Uterus (tissue), 4 donors: ENCODE data around the gene PARP15. TPM values are rescaled to one million over a fixed set of nuclear protein-coding genes. Genes with fewer than 3 reads are reported as not detected.

Experiments
- DNase-seq, 2 donors: peaks; one replicate each; pipeline ENCODE4 v3.0.0-alpha.2; 2019 to 2020
- H3K27ac ChIP-seq, 2 donors: fragments of 200-600 bp; sonication (generic); 1 replicate in 1 of 2; 2 replicates in 1 of 2; pipeline ENCODE4 v1.5.1; 2016 to 2018
- H3K27me3 ChIP-seq, 2 donors: fragments of 200-600 bp; sonication (generic); one replicate each; pipeline ENCODE4 v1.5.1; 2018 to 2019; ENCODE audit warnings: control low read depth in 1 of 2
- H3K36me3 ChIP-seq, 2 donors: fragments of 200-600 bp; sonication (generic); one replicate each; pipeline ENCODE4 v1.5.1; 2019; ENCODE audit warnings: control low read depth in 1 of 2
- H3K4me1 ChIP-seq, 2 donors: fragments of 200-600 bp; sonication (generic); one replicate each; pipeline ENCODE4 v1.5.1; 2018 to 2019; ENCODE audit warnings: control low read depth in 1 of 2
- H3K4me3 ChIP-seq, 2 donors: fragments of 200-600 bp; sonication (generic); 1 replicate in 1 of 2; 2 replicates in 1 of 2; pipeline ENCODE4 v1.5.1; 2018 to 2019; ENCODE audit warnings: mild to moderate bottlenecking in 1 of 2
- H3K9me3 ChIP-seq, 2 donors: fragments of 200-600 bp; sonication (generic); one replicate each; pipeline ENCODE4 v1.5.1; 2019; ENCODE audit warnings: control low read depth in 1 of 2
- POLR2A ChIP-seq, 2 donors: fragments of 450-650 bp; IDR thresholded peaks; one replicate each; pipeline ENCODE4 v1.6.1; 2016; ENCODE audit warnings: antibody characterized with exemption in 2 of 2, mild to moderate bottlenecking in 1 of 2, moderate library complexity in 1 of 2
- intact Hi-C: fragments of 100-400 bp; cut with DNase I; formaldehyde crosslinking; loops from one replicate; pipeline ENCODE4 v1.15.1; 2023; ENCODE audit warnings: low total_unique reads
- total RNA-seq, 4 donors: library from RNA; depleted of rRNA in 3 of 4; stranded (reverse); fragments of >200 nt in 3 of 4; gene quantifications; one replicate each; pipeline versions ENCODE4 v1.1.0 to v1.2.4, GENCODE V29; 2014 to 2023
- TF ChIP-seq, protein P1 (sequence below), 4 experiments: fragments of 200-600 bp in 2 of 4; fragments of 450-650 bp in 2 of 4; sonication (generic) in 2 of 4; IDR thresholded peaks; one replicate each; pipeline ENCODE4 v1.5.1; 2016 to 2019; ENCODE audit warnings: antibody characterized with exemption in 4 of 4, mild to moderate bottlenecking in 2 of 4, moderate library complexity in 1 of 4
- donor health status: DM: yes; HTN: yes; CAD: no.

Gene PARP15
- total RNA-seq, 4 donors from 2014 or later = under 0.01 to 3.1 (median 1.6) TPM

DNA sequence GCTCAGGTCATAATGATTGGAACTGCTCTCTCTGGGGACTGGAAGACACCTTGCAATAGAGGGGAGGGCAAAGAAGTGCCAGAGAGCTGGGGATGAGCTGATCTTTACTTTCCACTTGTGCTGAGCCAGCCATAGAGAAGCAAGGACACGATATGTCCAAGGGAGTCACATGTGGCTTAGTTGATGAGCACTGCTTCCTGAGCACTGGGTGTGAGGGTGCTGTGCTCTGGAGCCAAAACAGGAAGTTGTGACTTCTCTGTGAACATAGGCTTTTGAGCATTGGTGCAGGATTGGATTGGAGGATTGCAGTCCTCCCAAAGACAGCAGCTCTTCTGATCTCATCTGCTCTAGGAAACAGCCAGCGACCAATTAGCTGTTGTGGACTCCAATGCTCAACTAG lies 109.8 kb downstream of the PARP15 start:
- Histone ChIP-seq H3K4me1 (no peaks in the 10 kb centered on the region), H3K36me3 (no peaks in the 10 kb centered on the region), H3K27me3 (no peaks in the 10 kb centered on the region), H3K27ac (no peak overlapping the region), H3K9me3 (no peaks in the 10 kb centered on the region), H3K4me3 (no peak overlapping the region)
- intact Hi-C loops = no loop called here
- TF ChIP-seq, protein P1, sequence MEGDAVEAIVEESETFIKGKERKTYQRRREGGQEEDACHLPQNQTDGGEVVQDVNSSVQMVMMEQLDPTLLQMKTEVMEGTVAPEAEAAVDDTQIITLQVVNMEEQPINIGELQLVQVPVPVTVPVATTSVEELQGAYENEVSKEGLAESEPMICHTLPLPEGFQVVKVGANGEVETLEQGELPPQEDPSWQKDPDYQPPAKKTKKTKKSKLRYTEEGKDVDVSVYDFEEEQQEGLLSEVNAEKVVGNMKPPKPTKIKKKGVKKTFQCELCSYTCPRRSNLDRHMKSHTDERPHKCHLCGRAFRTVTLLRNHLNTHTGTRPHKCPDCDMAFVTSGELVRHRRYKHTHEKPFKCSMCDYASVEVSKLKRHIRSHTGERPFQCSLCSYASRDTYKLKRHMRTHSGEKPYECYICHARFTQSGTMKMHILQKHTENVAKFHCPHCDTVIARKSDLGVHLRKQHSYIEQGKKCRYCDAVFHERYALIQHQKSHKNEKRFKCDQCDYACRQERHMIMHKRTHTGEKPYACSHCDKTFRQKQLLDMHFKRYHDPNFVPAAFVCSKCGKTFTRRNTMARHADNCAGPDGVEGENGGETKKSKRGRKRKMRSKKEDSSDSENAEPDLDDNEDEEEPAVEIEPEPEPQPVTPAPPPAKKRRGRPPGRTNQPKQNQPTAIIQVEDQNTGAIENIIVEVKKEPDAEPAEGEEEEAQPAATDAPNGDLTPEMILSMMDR (IDR thresholded peaks at IDR 0.05) = no peak
- no peak for TF ChIP-seq POLR2A (IDR thresholded peaks at IDR 0.05)
- no peak for DNase-seq

Other genes starting within 250 kb of the PARP15 start
- gene MIX23, start 194.4 kb upstream of the PARP15 start, total RNA-seq = 10 to 100 TPM in 3 of 4 donors, not detected in 1; 14.1 to 20.1 (median 18.9) TPM
- 10 to 100 TPM; 17.6 to 99.9 (median 31.0) TPM for gene FAM162A, start 193.5 kb upstream of the PARP15 start, total RNA-seq
- 1 to 10 TPM; 2.4 to 9.8 (median 4.7) TPM for gene WDR5B, start 161.6 kb upstream of the PARP15 start, total RNA-seq
- 10 to 100 TPM; 37.4 to 88.3 (median 46.4) TPM for gene KPNA1, start 62.7 kb upstream of the PARP15 start, total RNA-seq
- 10 to 100 TPM; 16.8 to 80.7 (median 35.8) TPM for gene PARP9, start 13.3 kb upstream of the PARP15 start, total RNA-seq
- gene DTX3L, start 13.3 kb upstream of the PARP15 start, total RNA-seq = 10 to 100 TPM; 12.9 to 38.9 (median 23.3) TPM
- 10 to 100 TPM; 32.0 to 62.2 (median 50.2) TPM for gene PARP14, start 103.2 kb downstream of the PARP15 start, total RNA-seq
- 10 to 100 TPM in 2 of 4 donors, 1 to 10 TPM in 2; 3.1 to 25.9 (median 11.7) TPM for gene HSPBAP1, start 216.2 kb downstream of the PARP15 start, total RNA-seq
- 10 to 100 TPM in 3 of 4 donors, 1 to 10 TPM in 1; 9.7 to 26.9 (median 19.4) TPM for gene SLC49A4, start 217.4 kb downstream of the PARP15 start, total RNA-seq